Myocyte (in vitro differentiated cells): ENCODE data around the gene RPS15. TPM values are rescaled to one million over a fixed set of nuclear protein-coding genes. Genes with fewer than 3 reads are reported as not detected.

Experiments used
- DNase-seq: peaks from one replicate; pipeline ENCODE4 v3.0.0-alpha.2; 2012; ENCODE audit warnings: low read depth
- total RNA-seq: library from RNA; depleted of rRNA; stranded (reverse); fragments of >200 nt; gene quantifications from 2 replicates; pipeline ENCODE4 v1.2.3, GENCODE V29; 2014

The RPS15 gene
- total RNA-seq, 1 donor from 2014 or later: 1,600 TPM

DNA sequence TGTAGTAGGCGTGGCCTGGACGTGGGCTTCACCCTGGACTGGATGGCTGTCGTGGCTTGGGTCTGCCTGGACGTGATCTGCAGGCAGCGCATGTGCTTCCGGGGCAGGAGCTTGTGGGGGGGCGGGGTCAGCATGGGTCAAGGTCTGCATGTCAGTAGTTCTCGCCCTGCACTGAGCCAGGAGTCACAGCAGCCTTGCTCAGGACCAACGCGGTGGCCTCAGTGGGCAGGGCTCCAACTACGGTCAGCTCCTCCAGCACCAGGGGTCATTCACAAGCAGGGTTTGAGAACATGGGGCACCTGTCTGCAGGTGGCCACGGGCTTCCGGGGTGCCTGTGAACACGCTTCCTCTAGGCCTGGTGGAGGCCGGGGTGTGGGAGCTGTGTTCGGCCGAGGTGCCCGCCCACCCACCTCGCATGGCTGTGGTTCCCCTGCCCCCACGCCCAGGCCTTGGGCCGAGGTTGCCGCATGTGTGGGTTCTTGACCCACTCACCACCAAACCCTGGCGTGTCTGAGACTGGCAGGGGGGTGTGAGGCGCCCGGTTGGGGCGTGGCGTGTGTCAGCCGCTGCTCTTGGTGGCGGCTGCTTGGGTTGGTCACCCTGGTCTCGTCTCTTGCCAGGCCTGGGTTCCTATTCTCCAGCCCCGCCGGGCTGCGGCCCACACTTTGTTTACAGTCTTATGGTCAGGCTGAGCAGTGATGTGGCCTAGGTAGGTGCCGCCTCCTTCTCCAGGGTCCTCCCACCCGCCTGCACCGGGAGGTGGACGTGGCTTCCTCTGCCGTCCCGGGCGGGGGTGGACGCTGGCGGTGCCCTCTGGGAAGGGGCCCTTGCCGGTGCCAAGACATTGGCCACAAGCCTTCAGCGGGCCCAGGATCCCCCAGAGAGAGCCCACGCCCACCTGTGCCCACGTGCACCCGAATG lies 4.8 kb upstream of the RPS15 start:
- DNase-seq: no peak

DNA sequence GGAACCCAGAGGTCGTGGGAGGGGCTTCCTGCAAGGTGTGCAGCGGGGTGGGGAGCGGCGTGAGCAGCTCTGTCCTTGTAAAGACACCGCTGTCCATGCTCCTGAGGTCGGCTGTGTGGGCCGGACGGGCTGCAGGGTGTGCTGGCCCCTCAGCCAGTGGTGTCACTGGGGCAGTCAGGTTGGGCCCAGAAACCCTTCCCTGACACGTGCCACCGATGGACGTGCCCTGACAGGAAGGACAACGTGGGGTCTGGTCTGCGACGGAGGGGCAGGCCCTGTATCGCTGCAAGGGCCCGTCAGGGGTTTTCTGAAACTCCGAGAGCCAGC lies 4.2 kb upstream of the RPS15 start:
- no peak for DNase-seq

DNA sequence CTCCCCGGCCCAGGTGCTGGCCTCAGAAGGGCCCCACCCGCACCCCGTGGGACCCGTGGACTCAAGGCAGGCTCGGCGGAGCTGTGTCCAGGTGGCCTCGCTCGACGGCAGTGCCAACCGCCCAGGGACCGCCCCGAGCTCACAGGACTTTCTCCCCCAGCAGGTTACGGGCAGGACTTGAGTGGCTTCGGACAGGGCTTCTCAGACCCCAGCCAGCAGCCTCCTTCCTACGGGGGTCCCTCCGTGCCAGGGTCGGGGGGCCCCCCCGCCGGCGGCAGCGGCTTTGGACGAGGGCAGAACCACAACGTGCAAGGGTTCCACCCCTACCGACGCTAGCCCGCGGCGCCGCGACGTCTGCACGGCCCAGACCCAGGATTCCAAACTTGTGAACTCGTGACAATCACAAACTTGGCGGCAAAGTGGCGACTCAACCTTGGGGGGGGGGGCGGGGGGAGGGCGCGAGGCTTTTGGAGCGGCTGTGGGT lies 3.6 kb upstream of the RPS15 start:
- no peak for DNase-seq

DNA sequence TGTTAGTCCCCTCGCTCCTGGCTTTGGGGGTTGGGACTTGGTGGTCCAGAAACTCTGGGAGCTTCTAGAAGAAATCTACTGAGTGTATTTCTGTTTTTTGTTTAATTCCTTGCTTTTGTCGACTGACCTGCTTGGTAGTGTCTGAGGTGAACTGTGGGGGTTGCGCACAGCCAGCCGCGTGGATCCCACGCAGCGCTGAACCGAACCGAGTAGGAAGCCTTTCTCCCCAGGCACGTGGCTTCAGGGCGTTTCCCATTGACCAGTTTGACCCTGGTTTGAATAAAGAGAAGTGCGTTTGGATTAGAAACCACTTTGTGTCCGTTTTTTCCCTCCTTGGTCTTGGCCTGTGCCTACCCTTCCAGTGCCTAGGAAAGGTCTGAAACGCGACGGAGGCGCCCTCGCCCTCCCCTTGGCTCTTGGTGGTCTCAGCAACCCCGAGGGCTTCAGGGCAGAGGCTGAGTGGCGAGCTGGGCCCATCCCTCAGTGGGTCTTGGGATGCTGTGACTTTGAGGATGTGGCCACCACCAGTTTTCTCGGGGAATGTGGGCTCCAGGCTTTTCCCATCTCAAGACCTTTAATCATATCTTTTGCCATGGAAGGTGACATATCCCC lies 2.7 kb upstream of the RPS15 start:
- no peak for DNase-seq

DNA sequence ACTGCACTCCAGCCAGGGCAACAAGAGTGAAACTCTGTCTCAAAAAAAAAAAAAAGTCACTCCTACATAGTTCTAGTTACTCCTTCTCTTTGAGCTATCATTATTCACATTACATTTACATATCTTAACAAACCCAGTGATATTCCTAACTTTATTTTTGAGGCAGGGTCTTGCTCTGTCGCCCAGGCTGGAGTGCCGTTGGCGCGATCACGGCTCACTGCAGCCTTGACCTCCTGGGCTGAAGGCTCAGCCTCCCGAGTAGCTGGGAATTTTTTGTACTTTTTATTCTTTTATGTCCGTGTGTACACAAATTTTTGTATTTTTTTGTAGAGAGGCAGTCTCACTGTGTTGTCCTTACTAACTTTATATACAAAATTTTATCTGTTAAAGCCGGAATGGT lies 587 bp upstream of the RPS15 start:
- no peak for DNase-seq

DNA sequence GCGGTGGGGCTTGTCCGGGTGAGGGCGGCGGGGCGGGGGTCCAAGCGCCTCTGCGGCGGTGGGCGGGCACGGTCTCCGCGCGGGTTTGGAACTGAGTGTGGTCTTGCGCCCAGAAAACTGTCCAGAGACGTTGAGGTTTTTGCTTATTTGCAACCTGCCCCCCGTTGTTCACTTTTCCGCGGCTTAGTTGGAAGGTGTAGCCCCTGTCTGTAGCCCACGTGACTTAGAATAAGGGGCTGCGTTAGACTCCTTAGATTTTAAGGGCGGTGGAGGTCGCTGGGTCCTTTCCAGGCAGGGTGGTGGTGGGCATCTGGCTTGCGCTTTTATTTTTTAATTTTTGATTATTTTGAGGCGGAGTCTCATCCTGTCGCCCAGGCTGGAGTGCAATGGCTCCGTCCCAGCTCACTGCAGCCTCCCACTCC lies 748 bp downstream of the RPS15 start:
- DNase-seq: no peak

DNA sequence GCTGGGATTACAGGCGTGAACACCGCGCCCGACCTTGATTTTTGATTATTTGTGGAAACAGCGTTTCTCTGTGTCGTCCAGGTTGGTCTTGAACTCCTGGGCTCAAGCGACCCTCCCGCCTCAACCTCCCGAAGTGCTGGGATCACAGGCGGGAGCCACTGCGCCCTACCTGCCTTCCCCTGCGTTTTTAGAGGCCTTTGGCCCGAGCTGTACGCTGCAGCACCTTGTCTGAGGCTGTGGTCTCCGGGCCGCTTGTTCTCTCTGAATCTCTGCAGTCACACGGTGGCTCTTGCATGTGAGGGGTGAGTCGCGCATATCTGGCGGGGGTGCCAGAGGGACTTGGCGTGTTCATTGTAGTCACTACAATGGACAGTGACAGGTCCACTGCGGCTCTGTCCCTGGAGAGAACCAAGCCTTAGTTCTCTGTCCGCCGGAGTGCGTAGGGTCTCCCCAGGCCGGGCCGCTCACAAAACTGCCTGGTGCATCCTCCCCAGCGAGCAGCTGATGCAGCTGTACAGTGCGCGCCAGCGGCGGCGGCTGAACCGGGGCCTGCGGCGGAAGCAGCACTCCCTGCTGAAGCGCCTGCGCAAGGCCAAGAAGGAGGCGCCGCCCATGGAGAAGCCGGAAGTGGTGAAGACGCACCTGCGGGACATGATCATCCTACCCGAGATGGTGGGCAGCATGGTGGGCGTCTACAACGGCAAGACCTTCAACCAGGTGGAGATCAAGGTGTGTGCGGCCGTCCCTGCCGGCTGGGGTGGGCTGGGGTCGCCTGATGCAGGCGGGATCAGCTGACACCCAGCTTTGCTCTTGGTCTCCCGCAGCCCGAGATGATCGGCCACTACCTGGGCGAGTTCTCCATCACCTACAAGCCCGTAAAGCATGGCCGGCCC lies 1.6 kb downstream of the RPS15 start:
- DNase-seq: peak; percentile 48

DNA sequence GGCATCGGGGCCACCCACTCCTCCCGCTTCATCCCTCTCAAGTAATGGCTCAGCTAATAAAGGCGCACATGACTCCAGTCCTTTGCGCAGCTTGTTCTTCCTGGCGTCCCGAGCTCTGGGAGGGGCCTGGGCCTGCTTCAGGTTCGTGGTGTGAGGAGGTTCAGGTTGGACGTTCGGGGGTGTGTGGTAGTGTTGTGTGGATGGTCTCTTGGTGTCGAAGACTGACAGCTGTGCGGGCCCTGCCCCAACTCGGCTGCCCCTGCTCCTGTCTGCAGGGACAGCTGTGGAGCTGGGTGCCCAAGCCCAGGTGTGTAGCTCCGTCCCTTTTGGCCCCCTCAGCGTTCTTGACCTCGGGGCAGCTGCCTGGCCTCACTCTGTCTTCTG lies 2.2 kb downstream of the RPS15 start:
- DNase-seq: no peak

DNA sequence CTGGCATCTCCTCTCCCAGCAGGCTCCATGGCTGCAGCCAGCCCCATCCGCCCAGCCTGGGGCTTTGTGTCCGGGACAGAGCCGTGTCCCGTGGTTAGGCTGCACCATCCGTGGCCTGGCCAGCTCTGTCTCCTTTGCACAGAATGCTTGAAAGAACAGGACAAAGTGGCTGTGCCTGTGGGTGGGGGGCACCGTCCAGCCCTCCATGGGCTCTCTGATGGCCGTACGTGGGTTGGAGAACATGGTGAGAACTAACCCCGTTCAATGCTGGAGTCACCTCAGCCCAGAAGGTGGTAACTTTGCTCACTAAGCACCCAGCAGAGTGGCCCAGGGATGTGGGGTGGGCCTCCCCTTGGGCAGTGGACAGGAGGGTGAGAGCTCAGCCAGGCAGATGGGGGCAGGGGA lies 2.8 kb downstream of the RPS15 start:
- no peak for DNase-seq

DNA sequence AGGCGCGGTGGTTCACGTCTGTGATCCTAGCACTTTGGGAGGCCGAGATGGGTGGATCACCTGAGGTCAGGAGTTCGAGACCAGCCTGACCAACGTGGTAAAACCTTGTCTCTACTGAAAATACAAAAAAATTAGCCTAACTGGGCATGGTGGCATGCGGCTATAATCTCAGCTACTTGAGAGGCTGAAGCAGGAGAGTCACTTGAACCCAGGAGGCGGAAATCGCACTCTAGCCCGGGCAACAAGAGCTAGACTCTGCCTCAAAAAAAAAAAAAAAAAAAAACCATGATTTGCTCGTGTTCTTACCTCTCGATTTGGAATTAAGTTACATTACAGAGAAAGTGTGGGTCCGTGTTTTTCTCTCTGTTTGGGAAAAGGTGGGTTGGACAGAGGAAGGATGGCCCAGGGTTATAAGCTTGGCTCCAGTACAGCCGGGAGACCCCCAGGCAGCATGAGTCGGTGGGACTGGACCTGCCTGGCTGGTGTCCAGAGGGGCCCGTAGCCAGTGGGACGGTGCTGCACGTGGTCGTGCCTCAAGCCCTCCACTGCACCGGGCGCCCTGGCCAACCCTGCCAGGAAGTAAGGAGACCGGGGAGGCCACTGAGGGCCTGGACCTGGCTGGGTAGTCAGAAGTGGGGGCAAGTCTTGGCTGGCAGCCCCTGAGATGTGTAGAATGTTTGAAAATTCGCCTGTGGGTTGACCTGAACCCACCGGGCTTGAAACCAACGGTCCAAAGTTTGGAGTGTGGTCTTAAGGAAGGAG lies 3.7 kb downstream of the RPS15 start:
- DNase-seq: no peak

DNA sequence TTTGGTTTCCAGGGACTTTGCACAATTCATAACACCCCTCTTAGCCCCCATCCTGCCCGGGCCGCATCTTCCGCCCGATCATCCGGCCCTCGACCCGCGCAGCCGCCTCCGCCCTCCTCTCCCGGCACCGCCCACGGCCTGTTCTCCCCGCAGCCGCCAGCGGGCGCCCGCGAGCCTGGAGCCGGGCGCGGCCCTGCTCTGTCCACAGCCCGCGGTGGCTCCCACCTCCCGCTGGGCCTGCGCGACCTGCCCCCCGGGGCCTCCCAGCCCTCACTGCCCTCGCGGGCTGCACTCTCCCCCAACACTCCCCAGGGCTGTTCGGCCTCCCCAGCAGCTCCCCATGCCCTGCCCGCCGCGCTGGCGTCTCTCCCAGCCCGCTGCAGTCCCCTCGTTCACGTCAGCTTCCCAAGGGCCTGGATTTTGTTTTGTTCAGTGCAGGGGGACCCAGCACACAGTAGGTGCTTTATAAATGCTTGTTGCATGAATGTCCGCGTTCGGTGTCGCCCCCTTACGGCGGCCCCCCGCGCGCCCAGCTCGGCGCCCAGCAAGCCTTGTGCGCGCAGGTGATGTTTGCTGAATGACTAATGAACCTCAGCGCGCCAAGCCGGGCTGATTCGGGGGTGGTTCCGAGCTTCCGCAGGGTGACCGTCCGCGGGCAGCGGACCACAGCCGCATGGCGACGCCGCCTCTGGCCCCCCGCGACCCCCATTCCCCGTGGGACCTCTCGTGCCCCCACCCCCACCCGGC lies 7.2 kb downstream of the RPS15 start:
- peak; percentile 64 for DNase-seq

DNA sequence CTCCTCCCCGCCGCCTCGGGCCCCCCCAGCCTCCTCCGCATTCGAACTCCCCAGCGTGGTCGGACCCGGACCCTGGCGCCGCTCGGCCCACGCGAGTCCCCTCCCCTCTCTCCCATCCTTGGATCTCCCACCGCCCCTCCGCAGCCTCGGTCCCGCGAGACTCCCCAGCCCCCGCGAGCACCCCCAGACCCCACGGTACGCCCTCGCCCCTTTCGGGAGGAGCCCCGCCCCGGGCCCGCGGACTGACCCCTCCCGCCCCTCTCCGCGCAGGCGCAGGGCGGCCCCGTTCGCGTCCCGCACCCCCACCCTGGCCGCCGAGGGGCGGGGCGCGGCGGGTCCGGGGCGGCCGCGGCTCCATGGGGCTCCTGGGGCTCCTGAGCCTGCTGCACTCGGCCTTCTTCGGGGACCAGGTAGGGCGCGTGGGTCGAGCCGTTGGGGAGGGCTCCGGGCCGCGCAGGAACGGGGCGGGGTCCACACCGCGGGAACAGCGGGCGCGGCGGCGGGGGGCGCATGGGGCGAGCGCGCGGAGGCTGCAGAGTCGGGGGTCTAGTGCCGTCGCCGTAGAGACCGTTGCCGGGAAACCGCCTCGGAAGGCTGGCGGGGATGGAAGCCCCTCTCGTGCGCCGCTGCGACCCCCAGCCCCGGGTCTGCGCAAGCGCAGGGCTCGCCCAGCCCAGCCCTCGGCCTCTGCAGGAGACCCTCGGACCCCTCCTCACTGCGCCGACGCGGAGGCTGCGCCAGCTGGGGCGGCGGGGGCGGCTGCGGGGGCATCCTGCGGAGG lies 7.9 kb downstream of the RPS15 start:
- DNase-seq: no peak

DNA sequence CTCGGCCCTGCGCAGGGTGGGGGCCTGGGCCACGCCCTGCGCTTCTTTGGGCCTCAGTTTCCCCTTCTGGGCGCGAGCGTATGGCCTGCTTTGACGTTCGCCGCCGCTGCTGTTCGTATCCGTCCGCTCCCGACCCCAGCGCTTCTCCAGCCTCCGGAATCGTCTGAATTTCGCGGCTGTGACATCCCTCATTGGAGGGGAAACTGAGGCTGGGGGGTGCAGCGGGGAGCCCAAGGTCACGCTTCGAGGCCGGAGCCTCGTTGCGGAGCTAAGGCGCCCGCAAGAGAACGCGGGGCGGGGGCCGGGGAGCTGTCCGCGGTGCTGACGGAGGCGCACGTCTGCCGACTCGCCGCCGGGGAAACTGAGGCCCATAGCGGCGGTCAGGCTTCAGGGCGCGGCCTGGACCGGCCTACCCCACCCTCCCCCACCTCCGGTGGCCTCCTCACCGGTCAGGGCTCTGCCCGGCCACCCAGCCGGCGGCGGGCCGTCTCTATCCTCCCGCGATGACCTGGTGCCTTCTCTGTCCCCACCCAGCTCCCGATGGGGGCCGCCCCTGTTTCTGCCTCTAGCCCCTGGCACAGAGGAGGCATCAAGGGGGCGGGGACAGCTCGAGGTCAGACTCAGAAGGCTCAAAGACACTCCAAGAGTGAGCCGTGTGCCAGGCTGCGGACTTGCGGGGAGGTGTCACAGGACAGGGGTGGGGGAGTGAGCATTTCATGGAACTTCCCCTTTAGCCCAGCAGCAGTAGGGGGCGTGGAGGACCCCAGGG lies 8.7 kb downstream of the RPS15 start:
- DNase-seq: no peak

DNA sequence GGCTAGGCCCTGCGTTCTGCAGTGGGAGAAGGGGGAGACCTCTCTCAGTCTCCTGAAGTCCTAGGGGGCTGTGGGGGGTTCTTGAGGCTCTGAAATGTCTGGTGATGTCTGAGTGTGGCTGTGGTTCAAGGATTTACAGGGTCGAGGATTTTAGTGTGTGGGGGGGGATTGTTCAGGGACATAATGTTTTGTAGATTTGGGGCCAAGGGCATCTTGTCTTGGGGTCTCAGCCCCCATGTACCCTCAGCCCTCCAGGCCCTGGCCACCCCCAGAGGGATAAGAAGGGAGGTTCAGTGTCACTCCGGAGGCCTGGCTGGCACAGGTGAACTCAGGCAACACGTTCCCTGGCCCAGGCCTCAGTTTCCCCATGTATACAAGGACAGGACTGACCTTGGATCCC lies 9.3 kb downstream of the RPS15 start:
- no peak for DNase-seq

DNA sequence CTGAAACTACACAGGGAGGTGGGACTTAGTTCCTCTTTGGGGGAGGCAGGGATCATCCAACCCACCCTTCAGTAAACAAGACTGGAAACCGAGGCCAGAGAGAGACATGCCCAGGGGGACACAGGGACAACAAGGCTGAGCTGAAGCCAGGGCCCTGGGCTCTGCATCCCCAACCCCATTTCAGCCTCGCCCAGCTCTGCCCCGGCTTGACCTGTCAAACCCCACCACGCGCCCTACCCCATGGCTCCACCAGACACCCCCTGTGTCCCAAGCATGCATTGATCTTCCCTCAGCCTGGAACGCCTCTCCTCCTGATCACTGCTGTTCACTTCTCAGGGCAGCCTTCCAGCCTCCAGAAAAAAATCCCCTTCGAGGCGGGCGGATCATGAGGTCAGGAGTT lies 9.7 kb downstream of the RPS15 start:
- no peak for DNase-seq

DNA sequence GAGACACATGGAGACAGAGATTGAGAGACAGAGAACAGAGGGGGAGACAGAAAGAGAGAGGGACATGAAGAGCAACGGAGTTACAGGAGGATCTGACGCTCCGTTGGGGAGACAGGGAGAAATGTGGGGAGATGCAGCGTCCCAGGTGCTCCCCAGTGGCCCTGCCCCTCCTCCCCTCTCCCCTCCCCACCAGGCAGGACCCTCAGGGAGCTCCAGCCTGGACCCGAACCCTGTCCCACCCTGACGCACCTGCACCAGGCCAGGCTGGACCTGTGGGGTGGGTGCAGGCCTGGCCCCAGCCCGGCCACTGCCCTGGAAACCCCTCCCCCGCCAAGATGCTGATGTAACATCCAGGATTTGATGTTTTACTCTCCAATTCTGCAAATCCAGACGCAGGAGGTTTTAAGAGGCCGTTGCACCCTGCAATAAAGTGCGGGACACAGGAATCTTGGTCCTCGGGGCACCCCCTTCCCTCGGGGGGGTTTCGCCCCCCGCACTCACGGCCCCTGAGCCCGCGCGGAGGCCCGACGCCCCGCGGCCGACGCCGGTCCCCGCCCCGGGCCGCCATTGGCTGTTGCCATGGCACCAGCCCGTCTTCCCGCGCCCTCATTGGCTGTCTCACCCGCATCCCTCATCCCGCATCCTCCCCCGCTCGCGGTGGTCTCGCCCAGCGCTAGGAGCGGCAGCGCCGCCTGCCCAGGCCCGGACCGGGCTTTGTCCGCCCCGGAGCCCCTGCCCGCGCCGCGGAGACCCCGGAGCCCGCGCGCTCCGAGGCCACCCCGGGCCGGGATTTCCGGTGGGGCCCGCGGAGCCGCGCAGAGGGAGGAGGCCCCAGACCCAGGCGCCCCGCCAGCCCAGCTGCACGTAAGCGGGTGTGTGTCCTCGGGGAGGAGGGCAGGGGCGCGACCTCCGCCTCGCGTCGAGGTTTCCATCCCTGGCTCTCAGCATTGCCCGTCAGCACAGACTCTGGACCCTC lies 11.6 kb downstream of the RPS15 start, which contains the start of gene APC2:
Gene APC2 (plus strand): TSS at position 655 of the 976 bp plus-strand sequence. CDS start 2,881 bp downstream, outside the sequence.
- DNase-seq: no peak
